ENCODE data around the gene APOBEC3H.
"Not testable (repeated sequence)": the region's sequence is repeated elsewhere in the genome, so short reads cannot be mapped to it uniquely, and the experiment has no call there.

APOBEC3H gene

DNA sequence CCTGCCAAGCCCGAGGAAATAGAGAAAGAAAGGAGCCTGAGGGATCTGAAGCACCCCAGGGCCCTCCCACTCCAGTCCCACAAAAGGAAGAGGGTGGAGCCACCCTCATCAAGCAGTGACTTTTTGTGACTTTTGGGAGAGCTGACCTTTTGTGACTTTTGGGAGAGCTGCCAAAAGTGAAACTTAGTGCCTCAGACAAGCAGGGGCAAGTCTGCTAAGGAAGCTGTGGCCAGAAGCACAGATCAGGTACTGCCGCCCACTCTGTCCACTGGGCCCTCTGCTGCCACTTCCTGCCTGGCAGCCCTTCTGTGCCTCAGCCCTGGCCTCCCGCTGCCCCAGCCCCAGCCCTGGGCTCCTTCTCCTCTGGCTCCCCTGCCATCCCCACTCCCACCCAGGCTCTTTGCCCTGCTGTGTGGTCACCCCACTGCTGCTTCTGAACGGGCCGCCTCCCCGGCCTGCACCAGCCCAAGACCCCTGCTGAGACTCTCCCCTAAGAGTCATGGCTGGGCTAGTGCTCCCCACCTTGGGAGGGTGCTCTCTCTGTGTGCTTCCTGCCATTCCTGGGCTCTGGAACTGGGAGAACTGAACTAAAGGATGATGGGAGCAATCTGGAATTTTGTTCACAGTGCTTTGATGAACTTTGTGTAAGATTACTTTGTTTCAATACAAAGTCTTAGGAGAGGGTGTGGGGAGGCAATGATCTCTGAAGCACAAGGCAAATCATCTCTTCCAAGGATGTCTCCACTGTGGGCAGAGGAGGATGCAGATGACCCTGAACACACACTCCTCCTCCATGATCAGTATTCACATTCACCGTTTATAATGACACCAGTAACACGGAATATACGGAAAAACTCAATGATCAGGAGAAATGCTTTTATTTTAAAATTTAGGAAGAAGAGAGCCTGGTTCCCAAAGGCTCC is at the start of gene APOBEC3H:
APOBEC3H (plus strand) TSS at position 147 of the 923 bp plus-strand sequence. CDS start 3,035 bp downstream, outside the sequence.
- Histone ChIP-seq H3K79me2 (ENCODE audit: insufficient read depth, low read length) (no peaks in the 10 kb centered on the region), H3K36me3 (ENCODE audit: low read length) (no peaks in the 10 kb centered on the region), H3K4me3 (ENCODE audit: insufficient read depth, low read length, poor library complexity, severe bottlenecking) (no peak within 1 kb of the TSS), H3K27me3 (ENCODE audit: low read length) (no peaks in the 10 kb centered on the region), H3K9me3 (ENCODE audit: insufficient read depth, low read length) (no peaks in the 10 kb centered on the region), H3K9ac (ENCODE audit: low read length) (no peak within 1 kb of the TSS), H3F3A (ENCODE audit: insufficient read depth) (no peaks in the 10 kb centered on the region), H3K27ac (ENCODE audit: low read depth, low read length) (no peak within 1 kb of the TSS), H2AFZ (ENCODE audit: low read depth, low read length, severe bottlenecking) (no peak within 1 kb of the TSS), H3K4me2 (ENCODE audit: low read depth, low read length, poor library complexity, severe bottlenecking) (no peak within 1 kb of the TSS), H4K20me1 (ENCODE audit: low read depth, low read length) (no peaks in the 10 kb centered on the region), H3K9me2 (replicated peaks; ENCODE audit: insufficient read depth, low read length) (no peaks in the 10 kb centered on the region)
- no peak for TF ChIP-seq EZH2phosphoT487 (conservative IDR thresholded peaks at IDR 0.05; ENCODE audit: low read length)
- TF ChIP-seq, protein P1, sequence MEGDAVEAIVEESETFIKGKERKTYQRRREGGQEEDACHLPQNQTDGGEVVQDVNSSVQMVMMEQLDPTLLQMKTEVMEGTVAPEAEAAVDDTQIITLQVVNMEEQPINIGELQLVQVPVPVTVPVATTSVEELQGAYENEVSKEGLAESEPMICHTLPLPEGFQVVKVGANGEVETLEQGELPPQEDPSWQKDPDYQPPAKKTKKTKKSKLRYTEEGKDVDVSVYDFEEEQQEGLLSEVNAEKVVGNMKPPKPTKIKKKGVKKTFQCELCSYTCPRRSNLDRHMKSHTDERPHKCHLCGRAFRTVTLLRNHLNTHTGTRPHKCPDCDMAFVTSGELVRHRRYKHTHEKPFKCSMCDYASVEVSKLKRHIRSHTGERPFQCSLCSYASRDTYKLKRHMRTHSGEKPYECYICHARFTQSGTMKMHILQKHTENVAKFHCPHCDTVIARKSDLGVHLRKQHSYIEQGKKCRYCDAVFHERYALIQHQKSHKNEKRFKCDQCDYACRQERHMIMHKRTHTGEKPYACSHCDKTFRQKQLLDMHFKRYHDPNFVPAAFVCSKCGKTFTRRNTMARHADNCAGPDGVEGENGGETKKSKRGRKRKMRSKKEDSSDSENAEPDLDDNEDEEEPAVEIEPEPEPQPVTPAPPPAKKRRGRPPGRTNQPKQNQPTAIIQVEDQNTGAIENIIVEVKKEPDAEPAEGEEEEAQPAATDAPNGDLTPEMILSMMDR (IDR thresholded peaks at IDR 0.05; ENCODE audit: insufficient read depth, low read length, poor library complexity, severe bottlenecking) = no peak

DNA sequence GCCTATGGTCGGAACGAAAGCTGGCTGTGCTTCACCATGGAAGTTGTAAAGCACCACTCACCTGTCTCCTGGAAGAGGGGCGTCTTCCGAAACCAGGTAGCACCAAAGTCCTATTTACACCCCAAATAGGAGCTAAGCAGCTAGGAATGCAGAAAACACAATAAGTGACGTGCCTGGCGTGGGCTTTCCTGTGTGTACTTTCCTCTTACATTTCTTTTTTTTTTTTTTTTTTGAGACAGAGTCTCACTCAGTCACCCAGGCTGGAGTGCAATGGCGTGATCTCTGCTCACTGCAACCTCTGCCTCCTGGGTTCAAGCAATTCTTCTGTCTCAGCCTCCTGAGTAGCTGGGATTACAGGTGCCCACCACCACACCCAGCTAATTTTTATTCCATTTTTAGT is 47.6 kb upstream of the APOBEC3H start:
- H3K9me3 ChIP-seq (ENCODE audit: insufficient read depth, low read length); H2AFZ ChIP-seq (ENCODE audit: low read depth, low read length, severe bottlenecking); H3K36me3 ChIP-seq (ENCODE audit: low read length); H3K79me2 ChIP-seq (ENCODE audit: insufficient read depth, low read length); H3K9me2 ChIP-seq (replicated peaks; ENCODE audit: insufficient read depth, low read length); H3K4me3 ChIP-seq (ENCODE audit: insufficient read depth, low read length, poor library complexity, severe bottlenecking); H4K20me1 ChIP-seq (ENCODE audit: low read depth, low read length); H3K4me2 ChIP-seq (ENCODE audit: low read depth, low read length, poor library complexity, severe bottlenecking); H3F3A ChIP-seq (ENCODE audit: insufficient read depth); H3K27me3 ChIP-seq (ENCODE audit: low read length); H3K9ac ChIP-seq (ENCODE audit: low read length); H3K27ac ChIP-seq (ENCODE audit: low read depth, low read length): not testable (repeated sequence)

DNA sequence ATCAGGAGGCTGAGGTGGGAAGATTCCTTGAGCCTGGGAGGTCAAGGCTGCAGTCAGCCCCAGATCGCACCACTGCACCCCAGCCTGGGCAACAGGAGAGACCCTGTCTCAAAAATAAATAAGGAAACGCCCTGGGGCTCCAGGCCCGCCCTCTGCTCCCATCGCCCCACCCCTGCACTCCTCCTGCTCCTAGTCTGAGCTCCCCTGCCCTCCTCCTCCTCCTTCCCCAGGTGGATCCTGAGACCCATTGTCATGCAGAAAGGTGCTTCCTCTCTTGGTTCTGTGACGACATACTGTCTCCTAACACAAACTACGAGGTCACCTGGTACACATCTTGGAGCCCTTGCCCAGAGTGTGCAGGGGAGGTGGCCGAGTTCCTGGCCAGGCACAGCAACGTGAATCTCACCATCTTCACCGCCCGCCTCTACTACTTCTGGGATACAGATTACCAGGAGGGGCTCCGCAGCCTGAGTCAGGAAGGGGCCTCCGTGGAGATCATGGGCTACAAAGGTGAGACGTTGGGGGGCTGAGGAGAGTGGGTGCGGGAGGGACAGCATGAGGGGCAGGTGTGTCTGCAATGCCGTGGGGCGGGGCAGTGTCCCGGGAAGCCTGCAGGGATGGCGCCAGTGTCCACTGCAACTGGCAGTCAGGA is 45.1 kb upstream of the APOBEC3H start:
- not testable (repeated sequence) for H3K27ac ChIP-seq (ENCODE audit: low read depth, low read length); H4K20me1 ChIP-seq (ENCODE audit: low read depth, low read length); H2AFZ ChIP-seq (ENCODE audit: low read depth, low read length, severe bottlenecking); H3K27me3 ChIP-seq (ENCODE audit: low read length); H3K4me3 ChIP-seq (ENCODE audit: insufficient read depth, low read length, poor library complexity, severe bottlenecking); H3F3A ChIP-seq (ENCODE audit: insufficient read depth); H3K9ac ChIP-seq (ENCODE audit: low read length); H3K36me3 ChIP-seq (ENCODE audit: low read length); H3K79me2 ChIP-seq (ENCODE audit: insufficient read depth, low read length); H3K9me2 ChIP-seq (replicated peaks; ENCODE audit: insufficient read depth, low read length); H3K9me3 ChIP-seq (ENCODE audit: insufficient read depth, low read length); H3K4me2 ChIP-seq (ENCODE audit: low read depth, low read length, poor library complexity, severe bottlenecking)

DNA sequence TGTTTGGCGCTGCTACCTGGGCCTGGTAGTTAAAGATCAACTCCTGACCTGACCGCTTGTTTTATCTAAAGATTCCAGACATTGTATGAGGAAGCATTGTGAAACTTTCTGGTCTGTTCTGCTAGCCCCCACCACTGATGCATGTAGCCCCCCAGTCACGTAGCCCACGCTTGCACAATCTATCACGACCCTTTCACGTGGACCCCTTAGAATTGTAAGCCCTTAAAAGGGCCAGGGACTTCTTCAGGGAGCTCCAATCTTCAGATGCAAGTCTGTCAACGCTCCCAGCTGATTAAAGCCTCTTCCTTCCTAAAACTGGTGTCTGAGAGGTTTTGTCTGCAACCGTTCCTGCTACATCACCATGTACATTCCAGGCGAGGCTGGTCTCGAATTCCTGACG is 41.4 kb upstream of the APOBEC3H start:
- H3K4me2 ChIP-seq (ENCODE audit: low read depth, low read length, poor library complexity, severe bottlenecking) = no peak overlapping the region
- H4K20me1 ChIP-seq (ENCODE audit: low read depth, low read length) = no peaks in the 10 kb centered on the region
- H3K27me3 ChIP-seq (ENCODE audit: low read length) = no peaks in the 10 kb centered on the region
- TF ChIP-seq, protein P1 (IDR thresholded peaks at IDR 0.05; ENCODE audit: insufficient read depth, low read length, poor library complexity, severe bottlenecking) = no peak
- no peak for TF ChIP-seq EZH2phosphoT487 (conservative IDR thresholded peaks at IDR 0.05; ENCODE audit: low read length)
- no peak overlapping the region for H3K27ac ChIP-seq (ENCODE audit: low read depth, low read length)
- no peaks in the 10 kb centered on the region for H3K9me2 ChIP-seq (replicated peaks; ENCODE audit: insufficient read depth, low read length)
- H3K9me3 ChIP-seq (ENCODE audit: insufficient read depth, low read length) = no peaks in the 10 kb centered on the region
- no peak overlapping the region for H3K4me3 ChIP-seq (ENCODE audit: insufficient read depth, low read length, poor library complexity, severe bottlenecking)
- no peak overlapping the region for H3K9ac ChIP-seq (ENCODE audit: low read length)
- no peaks in the 10 kb centered on the region; the same call in 1 of the 2 replicates for H3F3A ChIP-seq (ENCODE audit: insufficient read depth)
- no peaks in the 10 kb centered on the region for H3K79me2 ChIP-seq (ENCODE audit: insufficient read depth, low read length)
- H2AFZ ChIP-seq (ENCODE audit: low read depth, low read length, severe bottlenecking) = no peak overlapping the region
- no peaks in the 10 kb centered on the region for H3K36me3 ChIP-seq (ENCODE audit: low read length)

DNA sequence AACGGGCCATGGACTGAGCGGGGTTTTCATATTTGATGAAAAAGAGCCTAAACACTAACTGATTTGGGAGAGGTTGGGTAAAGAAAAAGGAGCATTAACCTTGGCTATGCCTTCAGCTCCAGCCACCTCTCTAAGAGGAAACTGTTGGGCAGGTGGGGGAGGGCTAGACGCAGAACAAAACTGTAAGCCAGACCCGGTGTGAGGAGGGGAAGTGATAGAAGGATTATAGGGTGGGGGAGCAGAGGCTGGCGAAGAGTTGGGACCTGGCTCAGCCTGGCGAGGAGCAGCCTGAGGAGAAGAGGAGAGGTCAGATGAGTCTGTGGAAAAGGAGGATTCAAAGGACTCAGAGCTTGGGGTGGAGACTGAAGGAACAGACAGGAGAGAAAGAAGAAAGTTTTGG is 35.8 kb upstream of the APOBEC3H start:
- Histone ChIP-seq H3F3A (ENCODE audit: insufficient read depth) (peaks cover 24% of the 10 kb centered on the region), H3K9ac (ENCODE audit: low read length) (peak overlapping the region; percentile 21; the same call in 1 of the 2 replicates), H3K27ac (ENCODE audit: low read depth, low read length) (0 out of 2 replicates have a peak overlapping the region, but pooled peaks have one; percentile 26)
- H3K79me2 ChIP-seq (ENCODE audit: insufficient read depth, low read length); H3K4me3 ChIP-seq (ENCODE audit: insufficient read depth, low read length, poor library complexity, severe bottlenecking); H3K4me2 ChIP-seq (ENCODE audit: low read depth, low read length, poor library complexity, severe bottlenecking); H3K9me2 ChIP-seq (replicated peaks; ENCODE audit: insufficient read depth, low read length); H2AFZ ChIP-seq (ENCODE audit: low read depth, low read length, severe bottlenecking); H3K9me3 ChIP-seq (ENCODE audit: insufficient read depth, low read length); H4K20me1 ChIP-seq (ENCODE audit: low read depth, low read length); H3K27me3 ChIP-seq (ENCODE audit: low read length); H3K36me3 ChIP-seq (ENCODE audit: low read length): not testable (repeated sequence)

DNA sequence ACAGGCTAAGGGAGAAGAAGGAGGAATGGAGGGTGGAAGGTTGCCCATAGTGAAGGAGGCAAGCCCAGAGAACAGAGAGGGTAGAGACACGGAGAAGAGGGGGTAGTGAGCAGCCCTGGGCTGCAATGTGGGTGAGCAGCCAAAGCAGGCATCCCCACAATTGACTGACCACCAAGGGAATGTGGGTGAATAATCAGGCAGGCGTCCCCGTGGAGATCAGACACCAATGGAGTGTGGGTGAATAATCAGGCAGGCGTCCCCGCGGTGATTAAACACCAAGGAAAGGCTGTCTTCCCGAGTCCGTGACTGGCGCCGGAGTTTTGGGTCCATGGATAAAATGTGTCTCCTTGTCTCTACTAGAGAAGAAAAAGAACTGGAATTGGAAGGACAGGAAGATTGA is 35.1 kb upstream of the APOBEC3H start:
- not testable (repeated sequence) for H3K4me3 ChIP-seq (ENCODE audit: insufficient read depth, low read length, poor library complexity, severe bottlenecking); H3K9me2 ChIP-seq (replicated peaks; ENCODE audit: insufficient read depth, low read length); H4K20me1 ChIP-seq (ENCODE audit: low read depth, low read length); H3K27me3 ChIP-seq (ENCODE audit: low read length); H3K36me3 ChIP-seq (ENCODE audit: low read length); H3K9me3 ChIP-seq (ENCODE audit: insufficient read depth, low read length); H3K79me2 ChIP-seq (ENCODE audit: insufficient read depth, low read length); H3K4me2 ChIP-seq (ENCODE audit: low read depth, low read length, poor library complexity, severe bottlenecking); H2AFZ ChIP-seq (ENCODE audit: low read depth, low read length, severe bottlenecking); H3K9ac ChIP-seq (ENCODE audit: low read length)
- Histone ChIP-seq H3F3A (ENCODE audit: insufficient read depth) (peaks cover 31% of the 10 kb centered on the region), H3K27ac (ENCODE audit: low read depth, low read length) (0 out of 2 replicates have a peak overlapping the region, but pooled peaks have one; percentile 26)

All from SU-DHL-6 (cell line).